SK-N-SH treated with all-trans-retinoic acid at 6 μM for 48 hours (cell line): Measurements from ENCODE around the gene PDE8A.

Source experiments
- ATAC-seq: fragments of 200-7000 bp; cut with Tn5 transposase; 3 replicates; pipeline ENCODE4 v1.9.1; 2020; ENCODE audit warnings: mild to moderate bottlenecking, moderate library complexity
- ARNTL ChIP-seq: fragments of 450-650 bp; formaldehyde crosslinking; IDR thresholded peaks from 2 replicates; pipeline ENCODE4 v1.5.0; 2020; ENCODE audit warnings: low read depth, mild to moderate bottlenecking, moderate library complexity, borderline replicate concordance
- BACH2 ChIP-seq: fragments of 250-450 bp; sonication (Bioruptor Pico); IDR thresholded peaks from 2 replicates; pipeline ENCODE4 v1.9.0; 2021; ENCODE audit warnings: mild to moderate bottlenecking, borderline replicate concordance
- CREB5 ChIP-seq: fragments of 250-450 bp; sonication (Bioruptor Pico); IDR thresholded peaks from 2 replicates; pipeline ENCODE4 v1.5.1; 2020; ENCODE audit warnings: low read depth, mild to moderate bottlenecking, moderate library complexity
- CSDC2 ChIP-seq: fragments of 250-450 bp; sonication (Bioruptor Pico); IDR thresholded peaks from 2 replicates; pipeline ENCODE4 v1.5.0; 2020; ENCODE audit warnings: mild to moderate bottlenecking, moderate library complexity
- ESRRG ChIP-seq: fragments of 250-450 bp; sonication (Bioruptor Pico); IDR thresholded peaks from 2 replicates; pipeline ENCODE4 v1.6.1; 2021; ENCODE audit warnings: mild to moderate bottlenecking
- GLIS3 ChIP-seq: fragments of 250-450 bp; sonication (Bioruptor Pico); IDR thresholded peaks from 2 replicates; pipeline ENCODE4 v1.5.0; 2020; ENCODE audit warnings: mild to moderate bottlenecking, moderate library complexity
- ISL1 ChIP-seq: fragments of 250-450 bp; sonication (Bioruptor Pico); IDR thresholded peaks from 2 replicates; pipeline ENCODE4 v2.1.2; 2022; ENCODE audit warnings: mild to moderate bottlenecking, moderate library complexity
- OSR1 ChIP-seq: fragments of 250-450 bp; sonication (Bioruptor Pico); IDR thresholded peaks from 2 replicates; pipeline ENCODE4 v1.8.0; 2022; ENCODE audit warnings: moderate library complexity, mild to moderate bottlenecking, inconsistent platforms
- POU6F1 ChIP-seq: fragments of 250-450 bp; sonication (Bioruptor Pico); IDR thresholded peaks from 2 replicates; pipeline ENCODE4 v1.8.0; 2021; ENCODE audit warnings: low read depth, mild to moderate bottlenecking, moderate library complexity, borderline replicate concordance
- PPARA ChIP-seq: fragments of 250-450 bp; sonication (Bioruptor Pico); IDR thresholded peaks from 2 replicates; pipeline ENCODE4 v1.5.0; 2020; ENCODE audit warnings: mild to moderate bottlenecking, borderline replicate concordance
- RARB ChIP-seq: fragments of 250-450 bp; sonication (Bioruptor Pico); IDR thresholded peaks from 2 replicates; pipeline ENCODE4 v1.8.0; 2021; ENCODE audit warnings: mild to moderate bottlenecking, moderate library complexity
- SNAI2 ChIP-seq: fragments of 250-450 bp; sonication (Bioruptor Pico); IDR thresholded peaks from 2 replicates; pipeline ENCODE4 v1.5.0; 2020; ENCODE audit warnings: mild to moderate bottlenecking, moderate library complexity
- TOX ChIP-seq: fragments of 250-450 bp; sonication (Bioruptor Pico); IDR thresholded peaks from 2 replicates; pipeline ENCODE4 v1.8.0; 2021; ENCODE audit warnings: mild to moderate bottlenecking, moderate library complexity, borderline replicate concordance
- ZC3H10 ChIP-seq: fragments of 250-450 bp; sonication (Bioruptor Pico); IDR thresholded peaks from 2 replicates; pipeline ENCODE4 v1.5.1; 2021; ENCODE audit warnings: mild to moderate bottlenecking, moderate library complexity
- ZFP3 ChIP-seq: fragments of 250-450 bp; sonication (Bioruptor Pico); IDR thresholded peaks from 2 replicates; pipeline ENCODE4 v1.5.0; 2020; ENCODE audit warnings: mild to moderate bottlenecking, moderate library complexity
- ZFP30 ChIP-seq: fragments of 450-650 bp; formaldehyde crosslinking; IDR thresholded peaks from 2 replicates; pipeline ENCODE4 v1.5.0; 2022; ENCODE audit warnings: mild to moderate bottlenecking, moderate library complexity
- ZNF565 ChIP-seq: fragments of 450-650 bp; formaldehyde crosslinking; conservative IDR thresholded peaks from 2 replicates; pipeline ENCODE4 v1.5.0; 2020; ENCODE audit warnings: low read depth, mild to moderate bottlenecking, moderate library complexity
- ZNF70 ChIP-seq: fragments of 450-650 bp; formaldehyde crosslinking; IDR thresholded peaks from 2 replicates; pipeline ENCODE4 v1.5.0; 2020; ENCODE audit warnings: mild to moderate bottlenecking, moderate library complexity
- ZNF8 ChIP-seq: fragments of 450-650 bp; formaldehyde crosslinking; IDR thresholded peaks from 2 replicates; pipeline ENCODE4 v1.5.0; 2020; ENCODE audit warnings: mild to moderate bottlenecking, moderate library complexity
- TF ChIP-seq, protein P1 (sequence below): fragments of 250-450 bp; sonication (Bioruptor Pico); IDR thresholded peaks from 2 replicates; pipeline ENCODE4 v1.5.1; 2021; ENCODE audit warnings: mild to moderate bottlenecking, moderate library complexity
- TF ChIP-seq, protein P2 (sequence below): fragments of 250-450 bp; sonication (Bioruptor Pico); IDR thresholded peaks from 2 replicates; pipeline ENCODE4 v1.8.0; 2020; ENCODE audit warnings: mild to moderate bottlenecking, moderate library complexity, borderline replicate concordance
- TF ChIP-seq, protein P3 (sequence below): fragments of 250-450 bp; sonication (Bioruptor Pico); IDR thresholded peaks from 2 replicates; pipeline ENCODE4 v1.5.0; 2020; ENCODE audit warnings: mild to moderate bottlenecking, moderate library complexity

Gene PDE8A

GRCh38 chr15:85073556-85074194 lies 92.0 kb downstream of the PDE8A start:
- no peak for ATAC-seq

GRCh38 chr15:85086855-85087254 lies 105.2 kb downstream of the PDE8A start:
- ATAC-seq: no peak
- TF ChIP-seq TOX (CRISPR knock-in tag) (no peak), ARNTL (CRISPR knock-in tag) (no peak), CREB5 (no peak), ISL1 (no peak), OSR1 (CRISPR knock-in tag) (no peak), CSDC2 (CRISPR knock-in tag) (no peak), ZFP30 (CRISPR knock-in tag) (no peak), BACH2 (CRISPR knock-in tag) (no peak), ZFP3 (CRISPR knock-in tag) (no peak), ZNF565 (CRISPR knock-in tag) (no peak), RARB (no peak), ZNF8 (CRISPR knock-in tag) (no peak), PPARA (CRISPR knock-in tag) (no peak)
- TF ChIP-seq, protein P1, sequence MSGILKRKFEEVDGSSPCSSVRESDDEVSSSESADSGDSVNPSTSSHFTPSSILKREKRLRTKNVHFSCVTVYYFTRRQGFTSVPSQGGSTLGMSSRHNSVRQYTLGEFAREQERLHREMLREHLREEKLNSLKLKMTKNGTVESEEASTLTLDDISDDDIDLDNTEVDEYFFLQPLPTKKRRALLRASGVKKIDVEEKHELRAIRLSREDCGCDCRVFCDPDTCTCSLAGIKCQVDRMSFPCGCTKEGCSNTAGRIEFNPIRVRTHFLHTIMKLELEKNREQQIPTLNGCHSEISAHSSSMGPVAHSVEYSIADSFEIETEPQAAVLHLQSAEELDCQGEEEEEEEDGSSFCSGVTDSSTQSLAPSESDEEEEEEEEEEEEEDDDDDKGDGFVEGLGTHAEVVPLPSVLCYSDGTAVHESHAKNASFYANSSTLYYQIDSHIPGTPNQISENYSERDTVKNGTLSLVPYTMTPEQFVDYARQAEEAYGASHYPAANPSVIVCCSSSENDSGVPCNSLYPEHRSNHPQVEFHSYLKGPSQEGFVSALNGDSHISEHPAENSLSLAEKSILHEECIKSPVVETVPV (CRISPR knock-in tag): no peak

More at GRCh38 chr15:85073556-85074194, 92.0 kb downstream of the PDE8A start:
- TF ChIP-seq ZC3H10 (CRISPR knock-in tag) (no peak), GLIS3 (CRISPR knock-in tag) (no peak), SNAI2 (CRISPR knock-in tag) (no peak), ESRRG (CRISPR knock-in tag) (no peak), CSDC2 (CRISPR knock-in tag) (no peak), ZNF8 (CRISPR knock-in tag) (no peak), ZNF70 (CRISPR knock-in tag) (no peak), ARNTL (CRISPR knock-in tag) (no peak), ZFP30 (CRISPR knock-in tag) (no peak), OSR1 (CRISPR knock-in tag) (no peak), ISL1 (no peak), TOX (CRISPR knock-in tag) (no peak), CREB5 (no peak), ZFP3 (CRISPR knock-in tag) (no peak), PPARA (CRISPR knock-in tag) (no peak), POU6F1 (no peak)
- TF ChIP-seq, protein P1 (CRISPR knock-in tag): no peak
- TF ChIP-seq, protein P2, sequence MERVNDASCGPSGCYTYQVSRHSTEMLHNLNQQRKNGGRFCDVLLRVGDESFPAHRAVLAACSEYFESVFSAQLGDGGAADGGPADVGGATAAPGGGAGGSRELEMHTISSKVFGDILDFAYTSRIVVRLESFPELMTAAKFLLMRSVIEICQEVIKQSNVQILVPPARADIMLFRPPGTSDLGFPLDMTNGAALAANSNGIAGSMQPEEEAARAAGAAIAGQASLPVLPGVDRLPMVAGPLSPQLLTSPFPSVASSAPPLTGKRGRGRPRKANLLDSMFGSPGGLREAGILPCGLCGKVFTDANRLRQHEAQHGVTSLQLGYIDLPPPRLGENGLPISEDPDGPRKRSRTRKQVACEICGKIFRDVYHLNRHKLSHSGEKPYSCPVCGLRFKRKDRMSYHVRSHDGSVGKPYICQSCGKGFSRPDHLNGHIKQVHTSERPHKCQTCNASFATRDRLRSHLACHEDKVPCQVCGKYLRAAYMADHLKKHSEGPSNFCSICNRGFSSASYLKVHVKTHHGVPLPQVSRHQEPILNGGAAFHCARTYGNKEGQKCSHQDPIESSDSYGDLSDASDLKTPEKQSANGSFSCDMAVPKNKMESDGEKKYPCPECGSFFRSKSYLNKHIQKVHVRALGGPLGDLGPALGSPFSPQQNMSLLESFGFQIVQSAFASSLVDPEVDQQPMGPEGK (CRISPR knock-in tag): no peak
- TF ChIP-seq, protein P3, sequence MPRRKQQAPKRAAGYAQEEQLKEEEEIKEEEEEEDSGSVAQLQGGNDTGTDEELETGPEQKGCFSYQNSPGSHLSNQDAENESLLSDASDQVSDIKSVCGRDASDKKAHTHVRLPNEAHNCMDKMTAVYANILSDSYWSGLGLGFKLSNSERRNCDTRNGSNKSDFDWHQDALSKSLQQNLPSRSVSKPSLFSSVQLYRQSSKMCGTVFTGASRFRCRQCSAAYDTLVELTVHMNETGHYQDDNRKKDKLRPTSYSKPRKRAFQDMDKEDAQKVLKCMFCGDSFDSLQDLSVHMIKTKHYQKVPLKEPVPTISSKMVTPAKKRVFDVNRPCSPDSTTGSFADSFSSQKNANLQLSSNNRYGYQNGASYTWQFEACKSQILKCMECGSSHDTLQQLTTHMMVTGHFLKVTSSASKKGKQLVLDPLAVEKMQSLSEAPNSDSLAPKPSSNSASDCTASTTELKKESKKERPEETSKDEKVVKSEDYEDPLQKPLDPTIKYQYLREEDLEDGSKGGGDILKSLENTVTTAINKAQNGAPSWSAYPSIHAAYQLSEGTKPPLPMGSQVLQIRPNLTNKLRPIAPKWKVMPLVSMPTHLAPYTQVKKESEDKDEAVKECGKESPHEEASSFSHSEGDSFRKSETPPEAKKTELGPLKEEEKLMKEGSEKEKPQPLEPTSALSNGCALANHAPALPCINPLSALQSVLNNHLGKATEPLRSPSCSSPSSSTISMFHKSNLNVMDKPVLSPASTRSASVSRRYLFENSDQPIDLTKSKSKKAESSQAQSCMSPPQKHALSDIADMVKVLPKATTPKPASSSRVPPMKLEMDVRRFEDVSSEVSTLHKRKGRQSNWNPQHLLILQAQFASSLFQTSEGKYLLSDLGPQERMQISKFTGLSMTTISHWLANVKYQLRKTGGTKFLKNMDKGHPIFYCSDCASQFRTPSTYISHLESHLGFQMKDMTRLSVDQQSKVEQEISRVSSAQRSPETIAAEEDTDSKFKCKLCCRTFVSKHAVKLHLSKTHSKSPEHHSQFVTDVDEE (CRISPR knock-in tag): no peak
- TF ChIP-seq, all 23 proteins: peak for 0
